Upper lobe of left lung (tissue), 4 donors: ENCODE results near the gene DDAH1.
"Not testable (repeated sequence)": the region's sequence is repeated elsewhere in the genome, so short reads cannot be mapped to it uniquely, and the experiment has no call there.

ENCODE experiments used
- POLR2A ChIP-seq, 4 donors: fragments of 450-650 bp; IDR thresholded peaks; one replicate each; pipeline ENCODE4 v1.5.1; 2016 to 2017; ENCODE audit warnings: antibody characterized with exemption in 4 of 4, mild to moderate bottlenecking in 2 of 4
- POLR2AphosphoS5 ChIP-seq, 2 donors: sonication (generic); formaldehyde crosslinking; IDR thresholded peaks; one replicate each; pipeline ENCODE4 v1.5.1; 2017; ENCODE audit warnings: antibody characterized with exemption in 2 of 2
- TF ChIP-seq, protein P1 (sequence below), 6 experiments: fragments of 450-650 bp in 4 of 6; fragments of 200-600 bp in 2 of 6; sonication (generic) in 2 of 6; IDR thresholded peaks; one replicate each; pipeline ENCODE4 v1.5.1; 2016 to 2019; ENCODE audit warnings: antibody characterized with exemption in 6 of 6

- TF ChIP-seq, protein P1, sequence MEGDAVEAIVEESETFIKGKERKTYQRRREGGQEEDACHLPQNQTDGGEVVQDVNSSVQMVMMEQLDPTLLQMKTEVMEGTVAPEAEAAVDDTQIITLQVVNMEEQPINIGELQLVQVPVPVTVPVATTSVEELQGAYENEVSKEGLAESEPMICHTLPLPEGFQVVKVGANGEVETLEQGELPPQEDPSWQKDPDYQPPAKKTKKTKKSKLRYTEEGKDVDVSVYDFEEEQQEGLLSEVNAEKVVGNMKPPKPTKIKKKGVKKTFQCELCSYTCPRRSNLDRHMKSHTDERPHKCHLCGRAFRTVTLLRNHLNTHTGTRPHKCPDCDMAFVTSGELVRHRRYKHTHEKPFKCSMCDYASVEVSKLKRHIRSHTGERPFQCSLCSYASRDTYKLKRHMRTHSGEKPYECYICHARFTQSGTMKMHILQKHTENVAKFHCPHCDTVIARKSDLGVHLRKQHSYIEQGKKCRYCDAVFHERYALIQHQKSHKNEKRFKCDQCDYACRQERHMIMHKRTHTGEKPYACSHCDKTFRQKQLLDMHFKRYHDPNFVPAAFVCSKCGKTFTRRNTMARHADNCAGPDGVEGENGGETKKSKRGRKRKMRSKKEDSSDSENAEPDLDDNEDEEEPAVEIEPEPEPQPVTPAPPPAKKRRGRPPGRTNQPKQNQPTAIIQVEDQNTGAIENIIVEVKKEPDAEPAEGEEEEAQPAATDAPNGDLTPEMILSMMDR (IDR thresholded peaks at IDR 0.05) = not testable (repeated sequence)
- not testable (repeated sequence) for TF ChIP-seq POLR2AphosphoS5, POLR2A (IDR thresholded peaks at IDR 0.05)
Measured at GRCh38 chr1:85470130-85470529, 5.2 kb upstream of the DDAH1 start.
